Heart left ventricle (tissue), 13 donors: ENCODE measurements around the gene KCNRG.

Experiments used
- CTCF ChIP-seq, 12 donors: fragments of 200-600 bp; sonication (generic) in 4 of 12; IDR thresholded peaks; one replicate each; pipeline versions ENCODE4 v1.5.0 to v1.8.0; 2018 to 2022; ENCODE audit warnings: antibody characterized with exemption in 12 of 12, mild to moderate bottlenecking in 5 of 12
- POLR2A ChIP-seq, 2 donors: fragments of 450-650 bp; IDR thresholded peaks; one replicate each; pipeline ENCODE4 v1.6.1; 2017; ENCODE audit warnings: antibody characterized with exemption in 2 of 2, mild to moderate bottlenecking in 2 of 2, moderate library complexity in 2 of 2
- donor health status: ischemic (EF 13 %, LVEDD 7.1; RV severe dilation, severe dysfunction).
- donor health status: DM: no; HTN: yes; CAD: no.
- donor health status: DM: no; HTN: no; CAD: no.
- donor health status: ischemic (EF 25% LVEDD 6.9; RV normal size, moderate dysfunction).
- donor health status: ischemic (EF 25% LVEDD 5.7; RV mildly dilated, moderate dysfunction).
- donor health status: ischemic (EF 35%, LVEDD 5.7; RV mildly dilated, moderate dysfunction).
- donor health status: nonischemic (EF 11% LVEDD 7.7; RV severe dilation, severe dysfunction).
- donor health status: DM: yes; HTN: yes; CAD: no.
- donor health status: PGD.
- donor health status: ischemic (EF 29% LVEDD 5.4; RV normal size, mild dysfunction).
- donor health status: nonischemic (EF 23%, LVEDD 6.1; RV moderate dilation, normal function).

GRCh38 chr13:49980266-49980665 is 35.0 kb upstream of the KCNRG start:
- TF ChIP-seq CTCF (IDR thresholded peaks at IDR 0.05) = no peak
- no peak for TF ChIP-seq POLR2A (IDR thresholded peaks at IDR 0.05)
